Activated T-cell treated with anti-CD3 and anti-CD28 coated beads for 48 hours (primary cell): Measurements from ENCODE around the gene TRIM15.
"Not testable (repeated sequence)": the region's sequence is repeated elsewhere in the genome, so short reads cannot be mapped to it uniquely, and the experiment has no call there.

ENCODE experiments used
- DNase-seq: peaks from one replicate; pipeline ENCODE4 v3.0.0-alpha.2; 2020; ENCODE audit warnings: low read depth

TRIM15 gene

GRCh38 chr6:30162265-30163089 is 869 bp upstream of the TRIM15 start:
- DNase-seq, result no peak

GRCh38 chr6:30163918-30164654 is 740 bp downstream of the TRIM15 start:
- no peak for DNase-seq

- no peak for DNase-seq
Observed at GRCh38 chr6:30164714-30165113, 1.4 kb downstream of the TRIM15 start.

- not testable (repeated sequence) for DNase-seq
Observed at GRCh38 chr6:30165238-30165637, 1.9 kb downstream of the TRIM15 start.

DNA sequence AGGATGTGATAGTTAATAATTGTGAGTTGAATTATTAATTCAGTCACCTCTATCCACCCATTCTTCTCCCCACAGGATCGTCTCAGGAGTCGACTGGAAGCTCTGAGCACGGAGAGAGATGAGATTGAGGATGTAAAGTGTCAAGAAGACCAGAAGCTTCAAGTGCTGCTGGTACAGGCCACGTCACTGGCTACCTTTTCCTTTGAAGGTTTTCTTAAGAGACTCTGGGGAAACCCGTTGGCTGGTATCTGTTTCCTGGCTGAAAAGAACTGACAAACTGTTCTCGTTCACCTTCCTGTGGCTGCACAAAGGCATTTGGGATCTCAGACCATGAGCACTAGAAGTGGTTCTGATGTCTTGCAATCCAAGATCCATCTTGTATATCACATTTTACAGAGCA is 3.8 kb downstream of the TRIM15 start:
- no peak for DNase-seq

DNA sequence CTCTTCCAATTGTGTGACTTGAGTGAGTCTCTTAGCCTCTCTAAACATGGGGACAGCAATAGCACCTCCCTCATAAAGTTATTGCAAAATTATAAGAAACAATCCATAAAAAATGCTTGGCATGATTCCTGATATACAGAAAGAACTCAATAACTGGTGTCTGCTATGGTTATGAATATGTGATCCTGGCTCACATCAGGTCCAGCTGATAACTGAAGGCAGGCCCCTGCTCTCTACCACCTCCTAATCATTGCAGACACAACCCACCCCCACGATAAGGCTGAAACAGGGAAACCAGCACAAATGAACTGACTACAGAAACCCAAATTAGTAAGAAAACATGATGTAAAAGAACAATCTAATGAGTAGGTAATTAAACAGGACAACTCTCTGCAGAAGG is 5.4 kb downstream of the TRIM15 start:
- no peak for DNase-seq

DNA sequence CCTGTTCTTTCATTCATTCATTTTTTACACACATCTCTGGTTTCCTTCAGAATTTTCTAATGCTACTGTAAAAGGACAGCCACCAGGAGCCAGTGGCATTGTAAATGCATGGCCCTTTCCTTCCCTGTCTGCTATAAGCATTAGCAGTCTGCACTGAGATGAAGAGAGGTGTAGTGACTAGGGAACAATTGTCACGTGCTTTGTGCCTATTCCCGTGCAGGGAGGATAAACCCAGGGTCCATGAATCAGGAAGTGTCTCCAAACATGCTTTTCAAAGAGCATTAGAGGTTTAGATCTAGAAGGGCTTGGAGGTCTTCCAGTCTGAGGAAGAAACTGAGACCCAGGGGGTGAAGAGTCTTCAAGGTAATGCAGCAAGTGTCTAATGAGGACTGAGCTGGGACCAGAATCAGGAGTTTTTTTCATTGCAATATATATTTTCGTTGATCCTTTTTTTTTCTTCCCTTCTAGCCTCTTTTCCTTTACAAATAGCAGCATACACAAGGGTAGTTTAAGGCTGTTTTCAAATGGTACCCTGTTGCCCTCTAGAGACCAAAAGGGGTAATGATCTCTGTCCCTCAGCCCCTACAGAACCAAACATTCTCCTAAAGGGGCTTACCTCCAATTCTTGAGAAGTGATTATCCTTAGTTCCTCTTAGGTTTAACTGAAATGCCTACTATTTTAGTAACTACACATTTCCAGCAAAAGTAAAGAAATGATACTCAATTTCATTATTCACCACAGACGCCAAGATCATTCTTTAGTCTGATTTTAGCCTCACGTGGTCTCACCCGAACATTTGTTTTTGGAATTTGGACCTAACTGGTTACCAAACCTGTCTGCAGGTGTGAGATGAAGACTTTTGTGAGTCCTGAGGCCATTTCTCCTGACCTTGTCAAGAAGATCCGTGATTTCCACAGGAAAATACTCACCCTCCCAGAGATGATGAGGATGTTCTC is 6.6 kb downstream of the TRIM15 start:
- DNase-seq, result no peak

GRCh38 chr6:30171677-30172471 is 8.5 kb downstream of the TRIM15 start:
- DNase-seq, result no peak

- no peak for DNase-seq
Observed at GRCh38 chr6:30172681-30173080, 9.3 kb downstream of the TRIM15 start.

GRCh38 chr6:30175765-30176164 is 12.4 kb downstream of the TRIM15 start:
- no peak for DNase-seq

- DNase-seq, result no peak
Observed at GRCh38 chr6:30178837-30179236, 15.5 kb downstream of the TRIM15 start.

DNA sequence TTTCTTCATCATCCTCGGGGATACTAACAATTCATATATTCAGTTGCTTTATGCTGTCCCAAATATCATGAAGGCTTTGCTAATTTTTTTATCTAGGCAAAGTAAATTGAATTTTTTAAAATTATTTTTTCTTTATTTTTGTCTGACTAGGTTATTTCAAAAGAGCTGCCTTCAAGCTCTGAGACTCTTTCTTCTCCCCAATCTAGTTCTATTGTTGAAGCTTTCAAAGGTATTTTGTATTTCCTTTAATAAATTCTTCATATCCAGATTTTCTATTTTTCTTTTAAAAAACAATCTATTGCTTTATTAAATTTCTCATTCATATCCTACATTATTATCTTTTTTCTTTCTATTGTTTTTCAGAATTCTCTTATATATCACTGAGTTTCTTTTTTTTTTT is 16.8 kb downstream of the TRIM15 start:
- DNase-seq, result no peak

DNA sequence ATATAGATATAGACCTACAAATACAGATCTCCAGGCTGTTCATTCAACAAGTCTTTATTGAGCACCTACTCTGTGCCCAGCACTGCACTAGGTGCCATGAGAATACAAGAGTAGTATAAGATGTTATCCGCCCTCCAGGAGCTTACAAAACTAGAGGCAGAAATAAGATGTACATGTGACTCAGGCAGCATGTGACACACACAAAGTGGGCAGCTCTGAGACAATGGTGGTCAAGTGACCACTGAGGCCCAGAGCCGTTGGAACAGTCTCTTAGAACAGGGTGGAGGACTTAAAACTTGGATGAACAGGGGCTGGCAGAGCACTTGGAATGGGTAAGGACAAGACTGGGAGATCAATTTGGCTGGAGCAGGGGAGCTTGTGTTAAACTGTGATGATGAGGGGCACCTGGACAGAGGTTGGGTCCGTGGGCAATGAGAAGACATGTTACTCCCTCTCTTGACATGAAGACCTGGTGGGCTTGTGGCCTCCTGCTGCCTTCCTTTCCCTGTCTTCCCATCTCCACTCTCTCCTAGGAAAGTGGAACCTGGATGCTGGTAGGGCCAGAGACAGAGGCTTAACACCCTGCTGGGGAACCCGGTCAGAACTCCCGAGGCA is 21.2 kb downstream of the TRIM15 start:
- DNase-seq, result no peak

GRCh38 chr6:30185846-30186484 is 22.6 kb downstream of the TRIM15 start:
- no peak for DNase-seq

- DNase-seq, result no peak
Observed at GRCh38 chr6:30188541-30188940, 25.2 kb downstream of the TRIM15 start.

DNA sequence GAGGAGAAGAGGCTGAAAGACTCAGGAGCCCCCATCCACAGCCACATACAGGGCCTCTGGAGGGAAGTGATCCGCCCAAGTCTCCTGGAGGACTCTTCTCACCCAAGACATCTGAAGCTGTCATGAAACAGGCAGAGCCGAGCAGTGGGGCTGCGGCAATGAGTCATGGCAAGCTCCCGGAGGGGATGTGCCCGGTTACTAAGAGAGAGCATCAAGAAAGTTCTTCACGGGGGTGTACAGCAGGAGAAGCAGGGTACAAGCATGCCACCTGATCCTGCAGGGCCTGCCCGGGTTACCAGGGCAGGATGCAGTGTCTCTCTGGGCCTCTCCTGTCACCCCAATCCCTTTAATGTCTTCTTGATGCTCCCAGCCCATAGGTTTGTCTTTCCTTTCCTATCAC is 28.7 kb downstream of the TRIM15 start:
- DNase-seq, result no peak

- no peak for DNase-seq
Observed at GRCh38 chr6:30194797-30195690, 31.7 kb downstream of the TRIM15 start.

DNA sequence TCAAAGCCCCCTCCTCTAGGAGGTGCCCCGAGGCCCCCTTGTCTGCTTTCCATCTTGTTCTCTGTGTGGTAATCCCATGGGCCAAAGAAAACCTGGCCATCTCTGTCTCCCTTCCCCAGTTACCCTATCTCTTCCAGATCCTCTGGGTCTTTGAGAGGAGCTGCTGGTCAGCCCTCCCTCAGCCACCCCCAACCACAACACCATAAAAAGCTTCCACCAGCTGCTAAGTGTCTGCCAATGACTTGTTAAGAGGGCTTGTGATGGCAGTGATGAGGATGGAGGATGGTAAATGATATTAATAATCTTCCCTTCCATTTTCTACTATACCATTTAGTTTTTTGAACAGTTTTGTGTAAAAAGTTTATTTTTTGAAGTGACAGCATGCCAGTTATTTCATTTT is 32.6 kb downstream of the TRIM15 start:
- no peak for DNase-seq

DNA sequence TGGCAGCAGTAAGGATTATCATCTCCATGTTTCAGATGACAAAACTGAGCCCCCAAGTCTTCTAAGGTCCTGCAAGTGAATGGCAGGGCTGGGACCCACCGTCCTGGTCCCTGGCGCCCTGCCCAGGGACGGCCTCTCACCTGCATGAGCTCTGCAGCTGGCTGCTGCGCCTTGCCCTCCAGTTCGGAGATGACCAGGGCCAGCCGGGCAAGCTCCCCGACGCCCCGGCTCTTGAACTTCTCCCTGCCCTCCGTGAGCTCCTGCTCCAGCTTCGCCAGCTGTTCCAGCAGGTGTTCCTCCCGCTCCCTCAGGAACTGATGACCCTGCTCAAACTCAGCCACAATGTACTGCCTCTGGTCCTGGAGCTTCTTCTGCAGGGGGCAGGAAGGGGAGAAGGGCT is 33.0 kb downstream of the TRIM15 start:
- no peak for DNase-seq
